Stimulated activated CD4-positive, alpha-beta T cell treated with anti-CD3 and anti-CD28 coated beads, Interleukin-2, amount 100 ng/mL, for 24 hours (primary cell): Measurements from ENCODE around the gene ATG101.
"Not testable (repeated sequence)": the region's sequence is repeated elsewhere in the genome, so short reads cannot be mapped to it uniquely, and the experiment has no call there.

ENCODE experiments used
- DNase-seq, 2 donors: peaks; one replicate each; pipeline ENCODE4 v3.0.0-alpha.2; 2020

The ATG101 gene

GRCh38 chr12:52116222-52117125, 46.7 kb downstream of the ATG101 start:
- peak; percentile 68 to 69 for DNase-seq

- not testable (repeated sequence) for DNase-seq
Observed at GRCh38 chr12:52117806-52118475, 48.2 kb downstream of the ATG101 start.

GRCh38 chr12:52119398-52120254, 49.8 kb downstream of the ATG101 start:
- peak; percentile 43 to 54 for DNase-seq

GRCh38 chr12:52120951-52121823, 51.4 kb downstream of the ATG101 start:
- DNase-seq, result no peak

DNA sequence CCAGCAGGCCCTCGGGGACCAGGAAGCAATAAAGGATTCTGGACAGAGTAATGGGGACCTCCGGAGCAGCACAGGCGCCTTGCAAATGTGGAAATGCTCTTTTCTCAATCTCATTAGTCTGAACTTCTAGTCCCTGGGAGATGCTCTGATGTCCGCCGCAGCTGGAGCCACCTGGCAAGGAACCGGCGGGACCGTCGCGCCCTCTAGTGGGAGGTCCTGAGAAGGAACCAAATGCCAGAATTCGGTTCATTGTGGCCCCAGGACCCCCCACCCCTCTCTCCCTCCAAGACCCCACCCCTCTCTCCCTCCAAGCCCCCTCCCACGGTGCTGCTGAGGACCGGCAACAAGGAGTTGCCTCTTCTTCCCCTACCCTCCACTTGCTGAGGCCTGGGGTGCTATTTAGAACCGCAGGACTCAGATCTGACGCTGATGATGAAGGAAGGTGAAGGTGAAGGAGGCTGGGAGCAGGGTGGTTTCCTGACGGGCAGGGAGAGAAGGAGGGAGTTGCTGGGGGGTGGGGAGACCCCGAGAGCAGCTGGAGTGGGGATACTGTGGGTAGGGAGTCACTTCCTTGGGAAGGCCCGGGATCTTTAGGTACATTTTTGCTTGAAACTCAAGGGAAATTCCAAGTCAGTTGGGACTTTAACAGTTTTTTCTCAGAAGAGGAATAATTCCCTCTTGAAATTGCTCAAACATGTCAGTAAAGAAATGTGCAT, 52.2 kb downstream of the ATG101 start:
- DNase-seq, result peak; percentile 75 to 79

GRCh38 chr12:52122540-52122871, 52.7 kb downstream of the ATG101 start:
- DNase-seq, result no peak

- DNase-seq, result no peak
Observed at GRCh38 chr12:52122904-52123303, 53.1 kb downstream of the ATG101 start.

DNA sequence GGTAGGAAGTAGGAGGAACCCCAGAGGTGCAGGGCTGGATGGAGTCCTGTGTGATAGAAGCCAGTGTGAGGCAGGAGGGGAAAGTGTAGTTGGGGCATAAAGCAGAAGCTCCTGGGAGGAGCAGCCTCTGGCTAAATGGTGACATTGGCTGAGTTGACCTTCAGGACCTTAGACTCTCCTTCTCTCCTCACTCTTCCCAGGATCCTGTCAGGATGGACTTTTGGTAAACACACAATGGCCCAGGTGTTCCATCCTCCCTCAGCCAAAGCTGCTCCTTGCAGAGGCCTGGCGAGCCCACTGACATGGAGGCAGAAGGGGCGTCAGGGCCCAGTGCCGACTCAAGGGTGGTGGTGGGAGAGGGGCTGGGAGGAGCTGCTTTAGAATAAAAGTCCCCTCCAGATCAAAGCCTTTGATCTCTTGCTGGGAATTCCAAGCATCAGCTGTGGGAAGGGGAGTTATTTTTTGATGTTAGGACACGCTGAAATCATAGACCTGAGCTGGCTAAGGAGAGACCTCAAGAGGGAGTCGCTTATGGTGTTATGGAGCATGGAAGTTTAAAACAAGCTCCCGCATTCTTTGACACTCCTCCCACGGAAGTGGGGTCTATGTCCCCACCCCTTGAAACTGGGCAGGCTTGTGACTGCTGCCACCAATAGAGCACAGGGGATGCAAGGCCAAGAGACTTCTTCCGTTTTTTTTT, 53.9 kb downstream of the ATG101 start:
- peak in 1 of 2 donors; percentile 15 for DNase-seq

- DNase-seq, result peak in 1 of 2 donors; percentile 13
Observed at GRCh38 chr12:52125476-52125900, 55.7 kb downstream of the ATG101 start.

GRCh38 chr12:52126050-52126604, 56.3 kb downstream of the ATG101 start:
- peak in 1 of 2 donors; percentile 12 for DNase-seq
